Posterior cingulate gyrus (tissue), 11 donors: ENCODE measurements around the gene ADAM8.
"Not testable (repeated sequence)": the region's sequence is repeated elsewhere in the genome, so short reads cannot be mapped to it uniquely, and the experiment has no call there.

Experiments
- DNase-seq, 10 donors: peaks; one replicate each; pipeline versions ENCODE4 v3.0.0 to v3.0.0-alpha.2; 2020 to 2021; ENCODE audit warnings: mixed read lengths in 3 of 10
- intact Hi-C: fragments of 100-400 bp; cut with DNase I; formaldehyde crosslinking; loops from one replicate; pipeline ENCODE4 v1.15.1; 2023

ADAM8 gene

DNA sequence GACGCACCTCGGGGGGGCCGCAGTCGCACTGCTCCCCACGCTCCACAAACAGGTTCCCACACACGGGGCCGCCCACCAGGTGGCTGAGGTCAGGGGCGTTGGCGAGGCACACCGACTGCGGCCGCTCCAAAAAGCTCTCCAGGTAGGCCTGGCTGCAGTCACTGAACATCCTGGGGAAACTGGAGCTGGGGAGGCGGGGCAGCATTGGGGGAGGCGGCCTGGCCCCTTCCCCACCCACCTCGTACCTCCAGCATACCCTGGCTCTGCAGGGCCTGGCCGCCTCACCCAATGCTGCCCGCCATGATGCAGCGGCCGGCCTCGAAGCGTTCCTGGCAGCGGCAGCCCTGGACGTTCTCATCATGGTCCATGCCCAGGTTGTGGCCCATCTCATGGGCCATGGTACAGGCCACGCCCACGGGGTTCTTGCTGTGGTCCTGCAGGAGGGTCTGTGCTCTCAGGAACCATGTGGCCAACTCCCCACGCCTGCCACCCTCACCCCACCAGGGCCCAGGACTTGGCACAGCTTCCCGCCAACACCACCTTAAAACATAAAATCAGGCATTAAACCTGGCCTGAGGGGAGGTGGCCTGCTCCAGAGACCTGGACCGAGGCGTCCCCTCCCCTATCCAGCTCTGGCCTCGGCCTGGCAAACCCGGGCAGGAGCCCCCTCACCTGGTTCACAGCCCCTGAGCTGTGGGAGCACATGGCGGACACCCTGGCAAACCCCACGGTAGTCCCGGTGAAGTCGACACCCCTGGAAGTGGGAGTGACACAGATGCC, 5.0 kb downstream of the ADAM8 start:
- intact Hi-C loops, result no loop called here
- no peak for DNase-seq

DNA sequence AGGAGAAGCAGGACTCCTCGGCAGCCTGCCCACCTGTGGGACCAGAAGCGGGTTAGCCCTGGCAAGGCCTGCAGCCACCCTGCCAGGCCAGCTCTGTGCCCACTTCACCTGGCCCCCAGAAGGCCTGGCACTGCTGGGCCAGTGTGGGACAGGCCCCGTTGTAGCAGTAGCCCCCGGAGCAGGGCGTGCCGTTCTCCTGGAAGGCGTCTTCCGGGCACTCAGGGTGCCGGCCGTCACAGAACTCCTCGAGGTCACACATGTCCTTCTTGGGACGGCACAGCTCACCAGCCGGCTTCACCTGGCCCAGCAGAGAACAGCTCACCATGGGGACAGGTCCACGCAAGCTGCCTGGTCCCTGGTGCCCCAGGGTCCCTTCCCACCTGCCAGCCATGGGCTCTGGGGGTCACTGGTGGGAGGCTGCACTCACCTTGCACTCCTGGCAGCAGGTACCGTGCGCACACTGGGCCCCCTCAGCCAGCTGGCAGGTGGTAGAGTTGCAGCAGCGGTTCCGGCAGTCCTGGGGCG, 5.8 kb downstream of the ADAM8 start:
- intact Hi-C loops, result no loop called here
- DNase-seq, result no peak

GRCh38 chr10:133270204-133270603, 6.5 kb downstream of the ADAM8 start:
- DNase-seq, result no peak
- intact Hi-C loops, result no loop called here

DNA sequence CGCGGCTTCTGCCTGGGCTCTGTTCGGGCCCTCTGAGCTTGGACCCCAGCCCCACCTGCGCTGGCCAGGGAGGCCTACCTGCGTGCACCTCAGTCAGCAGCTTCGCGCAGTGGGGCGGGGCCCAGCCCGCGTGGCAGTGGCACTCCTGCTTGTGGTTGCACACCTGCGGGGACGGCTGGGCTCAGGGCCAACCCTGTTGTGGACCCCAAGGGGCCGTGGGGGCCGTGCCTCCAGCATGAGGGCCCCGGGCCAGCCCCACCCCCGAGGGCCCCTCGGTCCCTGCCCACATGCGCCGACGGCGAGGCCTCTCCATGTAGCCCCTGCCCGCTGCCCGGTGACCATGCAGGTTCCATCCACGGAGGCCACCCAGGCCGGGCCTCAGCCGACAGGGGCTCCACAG, 7.3 kb downstream of the ADAM8 start:
- intact Hi-C loops, result no loop called here

DNA sequence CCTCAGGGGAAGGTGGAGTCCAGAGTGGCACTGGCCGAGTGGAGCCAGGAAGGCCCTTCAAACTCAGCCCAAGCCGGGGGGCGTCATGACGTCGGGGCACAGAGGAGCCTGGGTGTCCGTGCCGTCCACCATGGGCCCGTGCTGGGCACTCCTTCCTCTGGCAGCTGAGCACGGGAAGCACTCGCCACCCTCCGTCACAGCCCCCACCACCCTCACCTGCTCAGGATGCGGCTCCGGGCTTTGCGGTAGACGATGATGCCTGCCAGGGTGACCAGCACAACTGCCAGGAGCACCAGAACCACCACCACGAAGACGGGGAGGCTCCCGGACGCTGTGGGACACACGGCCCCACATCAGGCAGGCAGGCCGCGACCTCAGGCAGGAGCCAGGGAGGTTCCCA, 8.1 kb downstream of the ADAM8 start:
- no peak for DNase-seq
- intact Hi-C loops, result no loop called here

More for the DNA sequence above, 7.3 kb downstream of the ADAM8 start:
- DNase-seq, result no peak

DNA sequence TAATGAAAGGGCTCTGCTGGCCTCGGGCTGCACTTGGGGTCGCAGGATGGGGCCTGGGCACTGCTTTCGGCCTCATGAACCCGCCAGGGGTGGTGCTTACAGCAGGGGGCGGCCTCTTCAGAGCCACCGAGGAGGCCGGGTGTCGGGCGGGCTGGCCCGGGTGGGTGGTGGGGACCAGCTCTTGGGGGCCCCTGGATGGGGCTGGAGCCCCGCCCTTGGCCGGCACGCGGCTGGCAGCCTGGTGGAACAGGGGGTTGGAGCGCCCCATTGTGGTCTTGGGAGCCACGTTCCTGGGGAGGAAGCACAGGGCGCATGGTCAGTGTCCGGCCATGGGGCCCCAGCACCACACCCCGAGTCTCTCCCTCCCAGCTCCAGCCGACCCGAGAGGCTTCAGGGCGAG, 8.8 kb downstream of the ADAM8 start:
- intact Hi-C loops, result no loop called here
- DNase-seq, result no peak

GRCh38 chr10:133267293-133267692, 9.4 kb downstream of the ADAM8 start:
- DNase-seq, result no peak
- intact Hi-C loops, result no loop called here

DNA sequence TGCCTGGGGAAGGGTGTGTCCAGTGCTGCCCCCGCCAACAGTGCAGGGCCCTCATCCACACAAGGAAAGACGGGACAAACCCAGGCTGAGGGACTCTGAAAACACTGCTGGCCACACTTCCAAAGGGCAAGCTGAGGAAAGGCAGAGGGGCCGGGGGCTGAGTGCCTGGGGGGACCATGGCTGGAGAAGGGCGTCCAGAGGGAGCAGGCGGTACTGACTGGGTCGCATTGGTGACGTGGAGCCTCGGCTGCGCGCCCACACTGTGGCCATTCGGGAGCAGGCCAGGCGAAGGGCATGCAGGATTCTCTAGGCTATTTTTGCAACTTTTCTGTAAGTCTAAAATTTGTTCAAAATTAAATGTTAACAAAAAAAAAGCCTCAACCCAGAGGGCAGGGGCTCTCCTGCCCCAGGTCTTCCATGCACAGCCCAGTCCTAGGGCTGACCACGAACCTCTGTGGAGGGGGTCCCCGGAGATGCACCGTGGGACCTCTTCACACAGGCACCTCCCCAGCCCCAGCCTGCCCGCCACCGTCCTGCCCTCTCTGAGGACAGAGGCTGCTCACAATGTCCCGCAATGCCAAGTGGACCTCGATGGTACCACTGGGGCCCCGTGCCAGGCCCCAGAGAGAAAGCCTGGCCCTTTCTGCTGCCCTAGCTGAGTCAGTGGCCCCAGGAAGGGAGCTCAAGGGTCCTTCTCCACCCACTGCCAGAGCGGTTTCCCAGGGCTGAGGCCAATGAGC, 10.4 kb downstream of the ADAM8 start:
- intact Hi-C loops, result no loop called here
- DNase-seq, result no peak

- intact Hi-C loops, DNase-seq: not testable (repeated sequence)
These were observed 11.6 kb downstream of the ADAM8 start for GRCh38 chr10:133265052-133265451.

GRCh38 chr10:133264461-133264860, 12.2 kb downstream of the ADAM8 start:
- no peak for DNase-seq
- intact Hi-C loops, result no loop called here

- intact Hi-C loops, result no loop called here
- DNase-seq, result no peak
These were observed 13.0 kb downstream of the ADAM8 start for GRCh38 chr10:133263674-133264073.

DNA sequence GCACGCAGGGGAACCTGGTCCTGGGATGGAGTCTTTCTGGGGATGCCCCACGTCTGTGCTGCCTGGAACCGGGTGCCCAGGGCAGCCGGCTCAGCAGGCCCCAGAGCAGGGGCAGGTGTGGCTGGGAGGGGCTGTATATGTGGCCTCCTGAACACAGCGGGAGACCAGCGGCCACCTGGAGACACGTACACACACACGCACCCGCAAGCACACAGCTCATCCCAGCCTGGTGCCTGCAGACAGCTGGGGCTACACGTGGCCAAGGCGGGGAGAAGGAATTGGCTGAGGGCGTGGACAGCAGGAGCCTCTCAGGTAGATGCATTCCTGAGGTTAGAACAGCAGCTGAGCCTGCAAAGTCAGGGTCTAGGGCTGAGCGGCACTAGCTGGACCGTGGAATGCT, 14.0 kb downstream of the ADAM8 start:
- intact Hi-C loops, result no loop called here

DNA sequence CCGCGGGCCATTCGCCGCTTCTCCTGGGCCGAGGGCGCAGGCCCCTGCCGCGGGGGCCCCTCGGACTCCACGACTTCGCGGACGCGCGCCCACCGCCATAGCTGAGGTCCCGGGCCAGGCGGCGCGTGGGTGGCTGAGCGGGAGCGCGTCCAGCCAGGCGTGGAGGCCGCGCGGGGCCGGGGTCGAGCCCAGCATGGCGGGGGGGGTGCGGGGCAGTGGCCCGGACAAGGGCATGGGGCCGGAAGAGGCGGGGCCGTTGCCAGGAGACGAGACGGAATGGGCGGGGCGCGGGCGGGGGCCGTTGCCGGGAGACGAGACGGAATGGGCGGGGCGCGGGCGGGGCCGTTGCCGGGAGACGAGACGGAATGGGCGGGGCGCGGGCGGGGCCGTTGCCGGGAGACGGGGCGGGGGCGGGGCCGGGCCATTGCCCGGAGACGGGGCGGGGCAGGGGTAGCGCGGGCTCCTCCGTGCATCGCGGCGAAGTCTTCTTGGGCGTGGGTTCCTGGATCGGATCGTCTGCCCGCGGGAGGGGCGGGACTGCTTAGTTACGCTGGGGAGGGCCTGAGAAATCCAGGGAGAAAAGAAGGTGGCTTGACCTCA, 14.8 kb downstream of the ADAM8 start:
- DNase-seq, result peak; percentile 73 to 98 (median 85)

More for the DNA sequence above, 14.0 kb downstream of the ADAM8 start:
- DNase-seq, result no peak

DNA sequence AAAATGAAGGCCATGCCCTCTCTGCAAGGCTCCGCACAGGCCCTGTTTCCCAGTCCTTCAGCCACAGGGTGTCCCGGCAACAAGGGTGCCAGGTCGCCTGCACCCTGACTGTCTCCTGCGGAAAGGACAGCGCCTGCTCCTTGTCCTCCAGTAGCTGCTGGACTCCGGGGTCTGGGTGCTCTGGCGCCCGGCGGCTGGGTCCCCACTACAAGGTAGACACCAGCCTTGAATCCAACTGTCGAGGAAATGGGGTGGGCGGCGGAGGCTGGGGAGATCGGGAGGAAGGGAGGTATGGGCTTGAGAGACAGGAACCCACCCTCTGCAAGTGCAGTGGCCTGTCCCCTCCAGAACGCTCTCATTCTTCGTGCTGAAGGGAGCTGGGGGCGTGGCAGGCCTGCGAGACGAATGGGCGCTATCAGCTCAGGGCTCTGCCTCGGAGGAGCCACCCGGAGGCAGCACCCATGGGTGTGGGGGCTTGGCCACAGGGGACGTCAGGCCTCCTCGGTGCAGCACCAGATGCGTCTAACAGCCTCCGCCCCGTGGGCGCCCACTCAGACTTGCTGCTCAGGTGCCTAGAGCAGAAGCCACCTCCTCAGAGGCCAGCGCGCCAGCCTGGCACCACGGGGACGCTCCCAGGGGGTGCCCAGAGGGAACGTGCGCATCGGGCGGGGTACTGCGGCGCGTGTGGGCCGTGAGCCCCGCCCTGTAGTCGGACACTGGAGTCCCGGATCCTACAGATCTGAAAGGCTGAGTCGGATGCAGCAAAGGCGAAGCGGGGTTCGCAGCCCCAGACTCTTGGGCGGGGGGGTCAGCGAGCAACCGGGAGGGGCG, 15.6 kb downstream of the ADAM8 start:
- intact Hi-C loops, result no loop called here
- DNase-seq, result peak in 7 of 10 donors; percentile 24 to 92 (median 29)

More for the DNA sequence above, 14.8 kb downstream of the ADAM8 start:
- intact Hi-C loops, result no loop called here

DNA sequence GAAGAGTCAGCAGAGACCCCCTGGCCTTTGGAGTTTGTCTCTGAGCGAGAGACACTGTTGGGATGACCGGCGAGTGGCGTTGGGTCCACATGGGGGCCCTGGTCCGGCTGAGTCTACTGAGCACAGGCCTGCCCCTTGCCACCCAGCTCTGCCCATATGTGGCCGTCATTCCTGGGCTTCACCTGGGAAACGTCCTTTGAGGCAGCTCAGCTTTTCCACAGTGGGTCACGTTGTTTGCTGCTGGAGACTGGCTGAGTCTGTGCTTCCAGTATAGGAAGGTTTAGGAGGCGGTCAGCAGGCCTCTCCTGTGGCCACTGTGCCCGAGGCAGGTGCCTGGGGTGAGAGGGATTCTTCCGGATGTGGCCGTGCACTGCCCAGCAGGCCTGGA, 17.1 kb downstream of the ADAM8 start:
- intact Hi-C loops, result no loop called here
- no peak for DNase-seq

GRCh38 chr10:133258818-133259601, 17.7 kb downstream of the ADAM8 start:
- intact Hi-C loops, result no loop called here
- peak in 8 of 10 donors; percentile 25 to 92 (median 56) for DNase-seq

- DNase-seq, result no peak
- intact Hi-C loops, result no loop called here
These were observed 18.4 kb downstream of the ADAM8 start for GRCh38 chr10:133258066-133258817.

DNA sequence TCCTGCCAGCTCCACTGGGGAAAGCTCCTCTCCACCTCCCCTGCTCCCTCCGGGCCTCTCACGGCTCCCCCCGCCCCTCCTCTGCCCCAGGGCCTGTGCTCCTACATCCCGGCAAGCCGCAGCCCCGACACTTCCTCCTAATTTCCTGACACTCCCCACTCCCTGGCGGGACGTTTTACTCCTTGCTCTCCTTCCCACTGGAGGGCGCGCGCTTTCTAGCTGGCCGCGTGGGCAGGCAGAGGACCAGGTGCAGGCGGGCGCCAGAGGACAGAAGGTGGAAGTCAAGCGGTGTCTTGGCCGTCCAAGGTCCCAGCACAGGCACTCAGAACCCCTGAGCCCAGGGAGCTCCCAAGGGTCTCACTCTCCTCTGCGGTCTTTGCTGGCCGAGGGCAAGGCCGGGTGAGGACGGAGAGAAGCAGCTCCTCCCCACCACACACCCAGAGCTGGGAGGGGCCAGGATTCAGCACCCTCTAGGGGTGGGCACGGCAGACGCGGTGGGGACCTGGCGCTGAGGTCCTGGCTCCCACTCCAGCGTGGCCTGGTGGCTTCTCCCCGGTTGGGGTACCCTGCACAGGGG, 19.1 kb downstream of the ADAM8 start:
- peak in 4 of 10 donors; percentile 32 to 81 (median 36) for DNase-seq
- intact Hi-C loops, result no loop called here
